Measurements from ENCODE around the gene GAS7. TPM values are rescaled to one million over a fixed set of nuclear protein-coding genes. Genes with fewer than 3 reads are reported as not detected.

The GAS7 gene
- total RNA-seq, 1 experiment from 2014 or later = 6.0 TPM

DNA sequence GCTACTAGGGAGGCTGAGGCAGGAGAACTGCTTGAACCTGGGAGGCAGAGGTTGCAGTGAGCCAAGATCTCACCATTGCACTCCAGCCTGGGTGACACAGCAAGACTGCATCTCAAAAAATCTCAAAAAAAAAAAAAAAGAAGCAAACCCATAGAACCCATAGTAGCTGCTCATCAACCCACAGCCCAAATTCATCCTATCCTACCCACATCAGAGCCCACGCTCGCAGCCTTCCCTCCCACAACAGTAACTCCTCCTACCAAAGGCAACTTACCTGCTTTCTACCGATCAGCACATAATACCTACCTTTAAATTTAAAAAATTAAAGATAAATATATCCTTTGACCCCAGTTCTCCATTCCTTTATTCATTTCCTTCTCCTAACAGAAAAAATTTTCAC, 94.7 kb downstream of the GAS7 start:
- no peak overlapping the region for H2BK5ac ChIP-seq (ENCODE audit: insufficient read length, low read length)
- no peaks in the 10 kb centered on the region for H3K36me3 Mint-ChIP-seq (ENCODE audit: insufficient read depth in 1 of 3, low read depth in 3 of 3)
- 0 out of 2 replicates have a peak, but pooled peaks cover 2% of the 10 kb centered on the region for H3K4me1 ChIP-seq (ENCODE audit: insufficient read depth, low read length)
- H3K27ac ChIP-seq (ENCODE audit: insufficient read length, low read depth, low read length) = no peak overlapping the region
- H2BK15ac ChIP-seq (ENCODE audit: low read depth, low read length) = no peak overlapping the region
- no peak overlapping the region for H2BK120ac ChIP-seq (ENCODE audit: low read depth, low read length, poor library complexity, severe bottlenecking)
- H2AFZ ChIP-seq (ENCODE audit: low read length) = no peak overlapping the region
- no peak for TF ChIP-seq CTCF (conservative IDR thresholded peaks at IDR 0.05)
- no peaks in the 10 kb centered on the region for H3K27me3 Mint-ChIP-seq (ENCODE audit: low read depth)
- H4K8ac ChIP-seq (replicated peaks; ENCODE audit: insufficient read length, low read depth, low read length) = no peak overlapping the region
- no peak overlapping the region for H3K4ac ChIP-seq (ENCODE audit: low read depth, low read length)
- no peaks in the 10 kb centered on the region for H3K79me1 ChIP-seq (ENCODE audit: insufficient read depth, low read depth, low read length, poor library complexity, severe bottlenecking)
- H3K79me2 ChIP-seq (ENCODE audit: insufficient read depth, low read length) = no peaks in the 10 kb centered on the region
- no peak for DNase-seq
- H4K91ac ChIP-seq (ENCODE audit: insufficient read length, low read depth, low read length) = no peak overlapping the region
- H3K4me2 ChIP-seq (ENCODE audit: insufficient read depth, insufficient read length, low read length) = no peak overlapping the region
- WGBS (ENCODE audit: extremely low coverage, insufficient read length, low lambda C conversion rate) = no CpG with 5 or more reads among the region's 3 CpGs
- H3K9me3 ChIP-seq (ENCODE audit: control insufficient read depth, low read depth, low read length) = no peaks in the 10 kb centered on the region
- no peak overlapping the region for H2BK20ac ChIP-seq (ENCODE audit: low read depth, low read length, poor library complexity, severe bottlenecking)
- no peak overlapping the region for H2BK12ac ChIP-seq (ENCODE audit: insufficient read length, low read depth, low read length)
- no peak overlapping the region for H3K27ac Mint-ChIP-seq
- H2AK5ac ChIP-seq (ENCODE audit: insufficient read length, low read length) = no peak overlapping the region
- H3K56ac ChIP-seq (ENCODE audit: insufficient read length, low read depth, low read length) = no peak overlapping the region
- H3K4me3 Mint-ChIP-seq = no peak overlapping the region
- H3K9me3 Mint-ChIP-seq = no peaks in the 10 kb centered on the region
- H4K20me1 ChIP-seq (ENCODE audit: control insufficient read depth, insufficient read depth, insufficient read length) = no peaks in the 10 kb centered on the region
- no peak overlapping the region for H3T11ph ChIP-seq (ENCODE audit: low read length)
- no peak overlapping the region for H3K14ac ChIP-seq (ENCODE audit: insufficient read depth, low read length)
- no peak overlapping the region for H4K5ac ChIP-seq (ENCODE audit: insufficient read length, low read depth, low read length)
- H3K9ac ChIP-seq (ENCODE audit: extremely low read depth, insufficient read length, low read length) = no peak overlapping the region
- no peak overlapping the region for H3K18ac ChIP-seq (ENCODE audit: insufficient read length, low read depth, low read length)
- no peaks in the 10 kb centered on the region for H3K27me3 ChIP-seq (ENCODE audit: insufficient read depth, low read length)
- no peak overlapping the region for H3K23ac ChIP-seq (ENCODE audit: insufficient read length, low read depth, low read length)
- H3K4me1 Mint-ChIP-seq = peaks cover 13 to 19% of the 10 kb centered on the region in 2 experiments
- no peaks in the 10 kb centered on the region for H3K23me2 ChIP-seq (ENCODE audit: insufficient read length, low read depth, low read length, poor library complexity, severe bottlenecking)
